ENCODE measurements around the gene ACTRT2. TPM values are rescaled to one million over a fixed set of nuclear protein-coding genes. Genes with fewer than 3 reads are reported as not detected.
A peak's percentile ranks its signal among the peaks of the same experiment; 100 is the strongest.

The ACTRT2 gene
- total and polyA plus RNA-seq, 2 experiments from 2014 or later: not detected

DNA sequence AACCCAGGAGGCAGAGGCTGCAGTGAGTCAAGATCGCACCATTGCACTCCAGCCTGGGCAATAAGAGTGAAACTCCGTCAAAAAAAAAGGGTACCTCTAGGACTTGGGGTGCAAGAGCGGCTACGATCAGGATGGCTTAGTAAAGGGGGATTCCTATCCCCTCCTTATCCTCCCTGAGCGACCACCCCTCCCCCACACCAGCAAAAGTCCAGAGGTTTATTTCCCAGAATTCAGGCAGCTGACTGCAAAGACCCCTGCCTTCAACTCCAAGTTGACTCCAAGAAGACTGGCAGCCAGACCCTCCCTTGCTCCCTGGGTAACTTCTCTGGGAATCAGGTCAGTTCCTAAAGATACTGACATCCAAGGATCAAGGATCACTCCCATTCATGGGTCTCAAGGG is 35.4 kb downstream of the ACTRT2 start:
- Histone ChIP-seq H3K79me2 (ENCODE audit: insufficient read depth) (no peaks in the 10 kb centered on the region), H2AFZ (no peak overlapping the region), H3F3A (ENCODE audit: insufficient read depth) (no peaks in the 10 kb centered on the region), H3K36me3 (ENCODE audit: low read depth) (no peaks in the 10 kb centered on the region), H3K27ac (no peak overlapping the region), H3K4me3 (no peak overlapping the region), H3K27me3 (replicated peaks; ENCODE audit: insufficient read depth) (peaks cover 44% of the 10 kb centered on the region), H3K9me3 (ENCODE audit: low read depth) (no peaks in the 10 kb centered on the region), H3K4me1 (ENCODE audit: insufficient read depth) (no peaks in the 10 kb centered on the region), H3K9ac (no peak overlapping the region), H3K4me2 (ENCODE audit: unreplicated experiment) (no peak overlapping the region), H3K9me2 (ENCODE audit: insufficient read depth) (no peaks in the 10 kb centered on the region), H4K20me1 (ENCODE audit: insufficient read depth) (no peaks in the 10 kb centered on the region)
- no peak for DNase-seq
- 52 to 59% methylated on average over 5 of the region's 5 CpGs for WGBS, 2 experiments (ENCODE audit: low coverage in 1 of 2, low lambda C conversion rate in 2 of 2, missing lambda C conversion rate in 2 of 2)
- in situ Hi-C loops (cut with MboI): no loop called here
- TF ChIP-seq EZH2phosphoT487 (IDR thresholded peaks at IDR 0.05; ENCODE audit: insufficient read depth, low read depth): no peak
- no peak for TF ChIP-seq EZH2 (IDR thresholded peaks at IDR 0.05; ENCODE audit: insufficient read depth, poor library complexity, severe bottlenecking)

DNA sequence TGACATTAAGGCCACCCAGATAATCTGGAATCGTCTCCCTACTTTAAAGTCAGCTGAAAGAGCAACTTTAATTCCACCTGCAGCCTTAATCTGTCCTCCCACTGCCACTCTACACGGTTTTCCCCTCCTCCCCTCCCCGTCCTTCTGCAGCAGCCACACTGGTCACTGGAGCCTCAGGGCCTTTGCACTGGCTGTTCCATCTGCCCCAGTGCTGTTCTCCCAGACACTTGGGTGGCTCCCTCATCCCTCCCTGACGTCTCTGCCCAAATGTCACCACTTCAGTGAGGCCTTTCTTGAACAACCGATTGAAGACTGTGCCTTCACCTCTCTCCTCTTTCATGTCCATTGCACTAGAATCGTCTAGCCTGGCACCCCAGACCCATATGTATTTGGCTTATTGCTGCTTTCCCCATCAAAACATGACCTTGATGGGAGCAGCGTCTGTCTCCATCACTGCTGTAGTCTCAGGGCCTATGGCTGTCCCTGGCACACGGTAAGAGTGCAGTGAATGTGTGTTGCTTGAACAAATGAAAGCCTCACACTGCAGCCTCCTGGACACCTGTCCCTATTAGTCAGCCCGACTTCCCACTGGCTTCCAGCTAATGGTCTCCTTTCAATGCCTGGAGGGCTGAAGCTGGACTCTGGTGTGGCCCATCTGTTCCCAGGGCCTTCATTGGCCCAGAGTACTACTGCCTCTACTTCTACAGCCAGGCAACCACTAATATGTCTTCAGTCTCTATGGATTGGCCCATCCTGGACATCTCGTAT is 37.2 kb downstream of the ACTRT2 start:
- in situ Hi-C loops (cut with MboI): no loop called here
- no peaks in the 10 kb centered on the region for H3K4me1 ChIP-seq (ENCODE audit: insufficient read depth)
- no peaks in the 10 kb centered on the region for H3K36me3 ChIP-seq (ENCODE audit: low read depth)
- H3K27me3 ChIP-seq (replicated peaks; ENCODE audit: insufficient read depth): peaks cover 61% of the 10 kb centered on the region
- no peaks in the 10 kb centered on the region for H3K9me2 ChIP-seq (ENCODE audit: insufficient read depth)
- H3K9ac ChIP-seq: no peak overlapping the region
- no peak overlapping the region for H3K27ac ChIP-seq
- TF ChIP-seq EZH2phosphoT487 (IDR thresholded peaks at IDR 0.05; ENCODE audit: insufficient read depth, low read depth) (no peak), EZH2 (IDR thresholded peaks at IDR 0.05; ENCODE audit: insufficient read depth, poor library complexity, severe bottlenecking) (no peak)
- no peaks in the 10 kb centered on the region for H3F3A ChIP-seq (ENCODE audit: insufficient read depth)
- no peak overlapping the region for H3K4me3 ChIP-seq
- 18 to 21% methylated on average over 10 of the region's 10 CpGs for WGBS, 2 experiments (ENCODE audit: low coverage in 1 of 2, low lambda C conversion rate in 2 of 2, missing lambda C conversion rate in 2 of 2)
- H3K9me3 ChIP-seq (ENCODE audit: low read depth): no peaks in the 10 kb centered on the region
- H3K4me2 ChIP-seq (ENCODE audit: unreplicated experiment): no peak overlapping the region
- DNase-seq: no peak
- H4K20me1 ChIP-seq (ENCODE audit: insufficient read depth): no peaks in the 10 kb centered on the region
- H3K79me2 ChIP-seq (ENCODE audit: insufficient read depth): no peaks in the 10 kb centered on the region
- H2AFZ ChIP-seq: no peak overlapping the region

DNA sequence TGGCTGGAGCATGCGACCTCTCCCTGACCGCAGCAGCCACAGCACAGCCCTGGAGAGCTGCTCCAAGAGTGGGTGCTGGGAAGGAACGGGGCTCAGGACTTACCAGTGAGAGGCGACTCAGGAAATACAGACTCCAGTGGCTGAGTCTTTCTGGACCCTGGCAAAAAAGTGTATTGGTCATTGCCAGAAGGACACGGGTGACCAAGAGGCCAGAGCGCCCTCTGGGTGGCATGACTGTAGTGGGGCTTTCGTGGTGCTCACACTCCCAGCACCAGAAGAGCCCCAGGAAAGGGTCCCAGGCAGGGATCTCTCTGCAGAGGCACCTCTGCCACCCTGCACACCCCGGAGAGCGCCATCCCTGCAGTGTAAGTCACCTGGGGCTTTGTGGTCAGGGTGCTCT is 38.9 kb downstream of the ACTRT2 start:
- Histone ChIP-seq H3K9me3 (ENCODE audit: low read depth) (no peaks in the 10 kb centered on the region), H3K4me1 (ENCODE audit: insufficient read depth) (no peaks in the 10 kb centered on the region), H3K4me2 (ENCODE audit: unreplicated experiment) (no peak overlapping the region), H3K4me3 (no peak overlapping the region), H3K9me2 (ENCODE audit: insufficient read depth) (no peaks in the 10 kb centered on the region), H3K36me3 (ENCODE audit: low read depth) (no peaks in the 10 kb centered on the region), H3F3A (ENCODE audit: insufficient read depth) (no peaks in the 10 kb centered on the region), H3K27ac (no peak overlapping the region), H3K9ac (no peak overlapping the region), H3K79me2 (ENCODE audit: insufficient read depth) (no peaks in the 10 kb centered on the region), H2AFZ (no peak overlapping the region), H4K20me1 (ENCODE audit: insufficient read depth) (no peaks in the 10 kb centered on the region), H3K27me3 (replicated peaks; ENCODE audit: insufficient read depth) (peaks cover 77% of the 10 kb centered on the region)
- no peak for DNase-seq
- WGBS, 2 experiments (ENCODE audit: low coverage in 1 of 2, low lambda C conversion rate in 2 of 2, missing lambda C conversion rate in 2 of 2): 38% methylated on average over 9 of the region's 9 CpGs
- TF ChIP-seq EZH2phosphoT487 (IDR thresholded peaks at IDR 0.05; ENCODE audit: insufficient read depth, low read depth) (no peak), EZH2 (IDR thresholded peaks at IDR 0.05; ENCODE audit: insufficient read depth, poor library complexity, severe bottlenecking) (no peak)
- in situ Hi-C loops (cut with MboI): no loop called here

DNA sequence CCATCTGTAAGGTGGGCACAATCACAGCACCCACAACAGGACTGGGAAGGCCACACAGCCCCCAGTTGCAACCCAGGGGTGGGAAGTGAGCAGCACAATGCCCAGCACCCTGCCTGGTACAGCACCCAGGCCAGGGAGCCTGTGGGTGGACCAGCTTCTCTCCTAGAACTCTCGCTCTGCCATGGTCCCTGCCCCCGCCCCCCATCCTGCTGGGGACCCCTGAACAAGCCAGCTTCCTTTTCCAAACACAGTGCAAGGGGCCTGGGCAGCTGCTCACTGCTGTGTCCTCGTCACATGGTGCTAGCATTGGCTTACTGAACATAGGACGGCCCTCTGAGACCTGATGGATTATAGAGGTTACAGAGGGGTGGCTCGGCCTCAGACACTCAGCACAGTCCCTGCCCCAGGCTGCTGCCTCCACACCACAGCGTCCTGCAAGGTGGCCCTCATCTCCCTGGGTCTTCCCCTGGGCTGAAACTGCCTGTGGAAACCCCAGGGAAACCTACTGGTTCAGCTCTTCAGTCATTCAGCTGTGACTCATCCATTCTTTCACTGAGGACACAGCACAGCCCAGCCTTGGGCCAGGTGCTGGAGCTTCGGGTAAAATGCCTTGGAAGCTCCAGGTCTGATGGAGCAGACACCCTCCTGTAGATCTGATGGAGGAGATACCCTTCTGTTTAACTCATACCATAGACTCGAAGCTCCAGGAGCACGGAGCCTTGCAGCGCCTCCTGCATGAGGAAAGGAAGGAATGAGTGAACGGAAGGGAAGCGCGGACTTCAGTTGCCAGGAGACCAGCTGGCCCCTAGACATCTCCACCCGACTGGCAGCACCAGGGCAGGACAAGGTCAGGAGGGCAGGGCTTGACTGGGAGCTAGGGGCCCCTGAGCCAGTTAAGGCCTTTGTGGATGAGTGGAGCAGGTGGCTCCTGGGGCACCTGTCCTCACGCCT is 39.6 kb downstream of the ACTRT2 start:
- Histone ChIP-seq H3K4me2 (ENCODE audit: unreplicated experiment) (no peak overlapping the region), H3K4me3 (no peak overlapping the region), H3K27ac (no peak overlapping the region), H3K9ac (no peak overlapping the region), H3K4me1 (ENCODE audit: insufficient read depth) (no peaks in the 10 kb centered on the region), H2AFZ (no peak overlapping the region), H3K36me3 (ENCODE audit: low read depth) (no peaks in the 10 kb centered on the region), H4K20me1 (ENCODE audit: insufficient read depth) (no peaks in the 10 kb centered on the region), H3F3A (ENCODE audit: insufficient read depth) (no peaks in the 10 kb centered on the region), H3K9me2 (ENCODE audit: insufficient read depth) (no peaks in the 10 kb centered on the region), H3K79me2 (ENCODE audit: insufficient read depth) (no peaks in the 10 kb centered on the region), H3K27me3 (replicated peaks; ENCODE audit: insufficient read depth) (peaks cover 84% of the 10 kb centered on the region), H3K9me3 (ENCODE audit: low read depth) (no peaks in the 10 kb centered on the region)
- TF ChIP-seq EZH2phosphoT487 (IDR thresholded peaks at IDR 0.05; ENCODE audit: insufficient read depth, low read depth): no peak
- no peak for TF ChIP-seq EZH2 (IDR thresholded peaks at IDR 0.05; ENCODE audit: insufficient read depth, poor library complexity, severe bottlenecking)
- WGBS, 2 experiments (ENCODE audit: low coverage in 1 of 2, low lambda C conversion rate in 2 of 2, missing lambda C conversion rate in 2 of 2): 21 to 24% methylated on average over 15 of the region's 15 CpGs
- peak; percentile 54 for DNase-seq
- in situ Hi-C loops (cut with MboI): no loop called here
